ENCODE measurements around the gene UGT1A5.

- no peak for TF ChIP-seq POLR2A (IDR thresholded peaks at IDR 0.05)
- no peak for TF ChIP-seq CTCF (IDR thresholded peaks at IDR 0.05)
These were observed 31.0 kb downstream of the UGT1A5 start for GRCh38 chr2:233743464-233744259.
